WTC11 (cell line): Measurements from ENCODE around the gene IRF2. TPM values are rescaled to one million over a fixed set of nuclear protein-coding genes. Genes with fewer than 3 reads are reported as not detected.
A peak's percentile ranks its signal among the peaks of the same experiment; 100 is the strongest.

Experiments used
- ATAC-seq: fragments of 200-7000 bp; cut with Tn5 transposase; 2 replicates; pipeline ENCODE4 v1.10.0; 2021; ENCODE audit warnings: mild to moderate bottlenecking, moderate library complexity
- CTCF ChIA-PET: fragments of 300-600 bp; sonication (Branson Sonifier 250); formaldehyde crosslinking; loops from one replicate; lab custom pipeline; 2021; ENCODE audit warnings: antibody characterized with exemption; lab: Charles Lee
- POLR2A ChIA-PET: fragments of 350-600 bp; sonication (Branson Sonifier 250); formaldehyde crosslinking; loops from one replicate; lab custom pipeline; 2021; ENCODE audit warnings: antibody characterized with exemption; lab: Charles Lee
- DNase-seq: peaks from one replicate; pipeline ENCODE4 v3.0.0; 2021; ENCODE audit warnings: low spot score
- H3K27ac Mint-ChIP-seq: 2 replicates; pipeline ENCODE4 v1.8.0; 2021; ENCODE audit warnings: mixed read lengths
- H3K27me3 Mint-ChIP-seq: 2 replicates; pipeline ENCODE4 v1.8.0; 2021; ENCODE audit warnings: low read depth, mild to moderate bottlenecking, moderate library complexity, mixed read lengths
- H3K36me3 Mint-ChIP-seq: 2 replicates; pipeline ENCODE4 v1.8.0; 2021; ENCODE audit warnings: mixed read lengths
- H3K4me1 Mint-ChIP-seq: 2 replicates; pipeline ENCODE4 v1.8.0; 2022; ENCODE audit warnings: mixed read lengths
- H3K4me3 Mint-ChIP-seq: 2 replicates; pipeline ENCODE4 v1.8.0; 2021; ENCODE audit warnings: mild to moderate bottlenecking, moderate library complexity, mixed read lengths
- H3K9me3 Mint-ChIP-seq: 2 replicates; pipeline ENCODE4 v1.8.0; 2021; ENCODE audit warnings: mixed read lengths
- FOXK1 ChIP-seq: sonication (generic); formaldehyde crosslinking; IDR thresholded peaks from 2 replicates; pipeline ENCODE4 v1.8.0; 2022; ENCODE audit warnings: mild to moderate bottlenecking, moderate library complexity, missing genetic modification reagents
- JAZF1 ChIP-seq: fragments of 250-450 bp; sonication (Bioruptor Pico); IDR thresholded peaks from 2 replicates; pipeline ENCODE4 v1.9.0; 2021; ENCODE audit warnings: moderate library complexity, mild to moderate bottlenecking, inconsistent platforms
- NFATC4 ChIP-seq: fragments of 250-450 bp; sonication (Bioruptor Pico); IDR thresholded peaks from 2 replicates; pipeline ENCODE4 v1.9.0; 2021; ENCODE audit warnings: mild to moderate bottlenecking
- NFYB ChIP-seq: sonication (generic); formaldehyde crosslinking; conservative IDR thresholded peaks from 2 replicates; pipeline ENCODE4 v1.8.0; 2022; ENCODE audit warnings: low read depth, missing genetic modification reagents
- PRRX2 ChIP-seq: fragments of 250-450 bp; sonication (Bioruptor Pico); IDR thresholded peaks from 2 replicates; pipeline ENCODE4 v1.8.0; 2021; ENCODE audit warnings: mild to moderate bottlenecking
- TEAD1 ChIP-seq: sonication (generic); formaldehyde crosslinking; IDR thresholded peaks from 2 replicates; pipeline ENCODE4 v1.8.0; 2022; ENCODE audit warnings: mild to moderate bottlenecking, missing genetic modification reagents
- ZBTB21 ChIP-seq: sonication (generic); formaldehyde crosslinking; IDR thresholded peaks from 2 replicates; pipeline ENCODE4 v1.8.1; 2023; ENCODE audit warnings: mild to moderate bottlenecking, missing genetic modification reagents, borderline replicate concordance
- ZNF219 ChIP-seq: sonication (generic); formaldehyde crosslinking; IDR thresholded peaks from 2 replicates; pipeline ENCODE4 v1.8.0; 2023; ENCODE audit warnings: missing genetic modification reagents, mild to moderate bottlenecking, borderline replicate concordance
- ZNF396 ChIP-seq: fragments of 250-450 bp; sonication (Bioruptor Pico); IDR thresholded peaks from 2 replicates; pipeline ENCODE4 v1.8.0; 2021; ENCODE audit warnings: mild to moderate bottlenecking, moderate library complexity, borderline replicate concordance
- ZNF416 ChIP-seq: fragments of 250-450 bp; sonication (Bioruptor Pico); IDR thresholded peaks from 2 replicates; pipeline ENCODE4 v1.9.0; 2021; ENCODE audit warnings: mild to moderate bottlenecking, inconsistent platforms
- ZNF423 ChIP-seq: fragments of 250-450 bp; sonication (Bioruptor Pico); IDR thresholded peaks from 2 replicates; pipeline ENCODE4 v2.1.2; 2022; ENCODE audit warnings: mild to moderate bottlenecking, moderate library complexity
- total RNA-seq: library from RNA; stranded (reverse); gene quantifications from 3 replicates; pipeline ENCODE4 v1.2.3, GENCODE V29; 2021
- TF ChIP-seq, protein P1 (sequence below): fragments of 250-450 bp; sonication (Bioruptor Pico); IDR thresholded peaks from 2 replicates; pipeline ENCODE4 v2.1.2; 2022; ENCODE audit warnings: mild to moderate bottlenecking, moderate library complexity
- TF ChIP-seq, protein P2 (sequence below): sonication (generic); formaldehyde crosslinking; IDR thresholded peaks from 2 replicates; pipeline ENCODE4 v1.8.1; 2023; ENCODE audit warnings: mild to moderate bottlenecking, moderate library complexity, missing genetic modification reagents
- TF ChIP-seq, protein P3 (sequence below): fragments of 250-450 bp; sonication (Bioruptor Pico); IDR thresholded peaks from 2 replicates; pipeline ENCODE4 v1.9.0; 2021; ENCODE audit warnings: mild to moderate bottlenecking, borderline replicate concordance
- TF ChIP-seq, protein P4 (sequence below): sonication (generic); formaldehyde crosslinking; IDR thresholded peaks from 2 replicates; pipeline ENCODE4 v1.8.1; 2022; ENCODE audit warnings: missing genetic modification reagents, borderline replicate concordance
- TF ChIP-seq, protein P5 (sequence below): sonication (generic); formaldehyde crosslinking; IDR thresholded peaks from 2 replicates; pipeline ENCODE4 v1.8.1; 2022; ENCODE audit warnings: low read depth, mild to moderate bottlenecking, moderate library complexity, missing genetic modification reagents, borderline replicate concordance
- TF ChIP-seq, protein P6 (sequence below): sonication (generic); formaldehyde crosslinking; IDR thresholded peaks from 2 replicates; pipeline ENCODE4 v1.8.1; 2022; ENCODE audit warnings: mild to moderate bottlenecking, missing genetic modification reagents, moderate library complexity, borderline replicate concordance
- TF ChIP-seq, protein P7 (sequence below): sonication (generic); formaldehyde crosslinking; conservative IDR thresholded peaks from 2 replicates; pipeline ENCODE4 v1.8.1; 2022; ENCODE audit warnings: mild to moderate bottlenecking, missing genetic modification reagents
- TF ChIP-seq, protein P8 (sequence below): sonication (generic); formaldehyde crosslinking; IDR thresholded peaks from 2 replicates; pipeline ENCODE4 v1.8.1; 2023; ENCODE audit warnings: mild to moderate bottlenecking, missing genetic modification reagents, moderate library complexity

Gene IRF2
- total RNA-seq, 1 experiment from 2014 or later: 11.8 TPM

DNA sequence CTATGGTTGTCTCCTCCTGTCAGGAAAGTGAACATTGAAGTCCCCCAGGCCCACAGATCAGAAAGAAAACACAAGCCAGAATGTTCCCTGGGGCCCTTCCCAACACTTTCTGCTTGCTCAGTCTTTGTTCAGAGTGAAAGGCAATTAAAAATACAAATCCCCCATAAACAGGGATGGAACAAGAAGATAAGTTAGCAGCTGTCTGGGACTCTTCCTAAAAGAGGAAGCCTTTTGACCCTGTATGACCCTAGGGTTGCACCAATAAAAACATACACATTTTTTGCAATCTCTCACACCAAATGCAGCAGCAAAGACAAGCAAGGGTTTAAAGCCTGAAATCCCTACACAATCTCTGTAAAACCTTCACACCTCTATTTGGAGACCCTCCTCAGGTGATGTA, 22.6 kb downstream of the IRF2 start:
- CTCF ChIA-PET: no interaction called here
- ATAC-seq (no peak), DNase-seq (no peak)
- TF ChIP-seq, protein P1, sequence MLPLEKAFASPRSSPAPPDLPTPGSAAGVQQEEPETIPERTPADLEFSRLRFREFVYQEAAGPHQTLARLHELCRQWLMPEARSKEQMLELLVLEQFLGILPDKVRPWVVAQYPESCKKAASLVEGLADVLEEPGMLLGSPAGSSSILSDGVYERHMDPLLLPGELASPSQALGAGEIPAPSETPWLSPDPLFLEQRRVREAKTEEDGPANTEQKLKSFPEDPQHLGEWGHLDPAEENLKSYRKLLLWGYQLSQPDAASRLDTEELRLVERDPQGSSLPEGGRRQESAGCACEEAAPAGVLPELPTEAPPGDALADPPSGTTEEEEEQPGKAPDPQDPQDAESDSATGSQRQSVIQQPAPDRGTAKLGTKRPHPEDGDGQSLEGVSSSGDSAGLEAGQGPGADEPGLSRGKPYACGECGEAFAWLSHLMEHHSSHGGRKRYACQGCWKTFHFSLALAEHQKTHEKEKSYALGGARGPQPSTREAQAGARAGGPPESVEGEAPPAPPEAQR (CRISPR knock-in tag): no peak
- TF ChIP-seq, protein P2, sequence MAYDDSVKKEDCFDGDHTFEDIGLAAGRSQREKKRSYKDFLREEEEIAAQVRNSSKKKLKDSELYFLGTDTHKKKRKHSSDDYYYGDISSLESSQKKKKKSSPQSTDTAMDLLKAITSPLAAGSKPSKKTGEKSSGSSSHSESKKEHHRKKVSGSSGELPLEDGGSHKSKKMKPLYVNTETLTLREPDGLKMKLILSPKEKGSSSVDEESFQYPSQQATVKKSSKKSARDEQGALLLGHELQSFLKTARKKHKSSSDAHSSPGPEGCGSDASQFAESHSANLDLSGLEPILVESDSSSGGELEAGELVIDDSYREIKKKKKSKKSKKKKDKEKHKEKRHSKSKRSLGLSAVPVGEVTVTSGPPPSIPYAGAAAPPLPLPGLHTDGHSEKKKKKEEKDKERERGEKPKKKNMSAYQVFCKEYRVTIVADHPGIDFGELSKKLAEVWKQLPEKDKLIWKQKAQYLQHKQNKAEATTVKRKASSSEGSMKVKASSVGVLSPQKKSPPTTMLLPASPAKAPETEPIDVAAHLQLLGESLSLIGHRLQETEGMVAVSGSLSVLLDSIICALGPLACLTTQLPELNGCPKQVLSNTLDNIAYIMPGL (CRISPR knock-in tag): no peak
- no peak for TF ChIP-seq NFYB (CRISPR knock-in tag)
- TF ChIP-seq, protein P3, sequence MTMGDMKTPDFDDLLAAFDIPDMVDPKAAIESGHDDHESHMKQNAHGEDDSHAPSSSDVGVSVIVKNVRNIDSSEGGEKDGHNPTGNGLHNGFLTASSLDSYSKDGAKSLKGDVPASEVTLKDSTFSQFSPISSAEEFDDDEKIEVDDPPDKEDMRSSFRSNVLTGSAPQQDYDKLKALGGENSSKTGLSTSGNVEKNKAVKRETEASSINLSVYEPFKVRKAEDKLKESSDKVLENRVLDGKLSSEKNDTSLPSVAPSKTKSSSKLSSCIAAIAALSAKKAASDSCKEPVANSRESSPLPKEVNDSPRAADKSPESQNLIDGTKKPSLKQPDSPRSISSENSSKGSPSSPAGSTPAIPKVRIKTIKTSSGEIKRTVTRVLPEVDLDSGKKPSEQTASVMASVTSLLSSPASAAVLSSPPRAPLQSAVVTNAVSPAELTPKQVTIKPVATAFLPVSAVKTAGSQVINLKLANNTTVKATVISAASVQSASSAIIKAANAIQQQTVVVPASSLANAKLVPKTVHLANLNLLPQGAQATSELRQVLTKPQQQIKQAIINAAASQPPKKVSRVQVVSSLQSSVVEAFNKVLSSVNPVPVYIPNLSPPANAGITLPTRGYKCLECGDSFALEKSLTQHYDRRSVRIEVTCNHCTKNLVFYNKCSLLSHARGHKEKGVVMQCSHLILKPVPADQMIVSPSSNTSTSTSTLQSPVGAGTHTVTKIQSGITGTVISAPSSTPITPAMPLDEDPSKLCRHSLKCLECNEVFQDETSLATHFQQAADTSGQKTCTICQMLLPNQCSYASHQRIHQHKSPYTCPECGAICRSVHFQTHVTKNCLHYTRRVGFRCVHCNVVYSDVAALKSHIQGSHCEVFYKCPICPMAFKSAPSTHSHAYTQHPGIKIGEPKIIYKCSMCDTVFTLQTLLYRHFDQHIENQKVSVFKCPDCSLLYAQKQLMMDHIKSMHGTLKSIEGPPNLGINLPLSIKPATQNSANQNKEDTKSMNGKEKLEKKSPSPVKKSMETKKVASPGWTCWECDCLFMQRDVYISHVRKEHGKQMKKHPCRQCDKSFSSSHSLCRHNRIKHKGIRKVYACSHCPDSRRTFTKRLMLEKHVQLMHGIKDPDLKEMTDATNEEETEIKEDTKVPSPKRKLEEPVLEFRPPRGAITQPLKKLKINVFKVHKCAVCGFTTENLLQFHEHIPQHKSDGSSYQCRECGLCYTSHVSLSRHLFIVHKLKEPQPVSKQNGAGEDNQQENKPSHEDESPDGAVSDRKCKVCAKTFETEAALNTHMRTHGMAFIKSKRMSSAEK: no peak
- TF ChIP-seq ZNF219 (CRISPR knock-in tag): no peak
- TF ChIP-seq, protein P4, sequence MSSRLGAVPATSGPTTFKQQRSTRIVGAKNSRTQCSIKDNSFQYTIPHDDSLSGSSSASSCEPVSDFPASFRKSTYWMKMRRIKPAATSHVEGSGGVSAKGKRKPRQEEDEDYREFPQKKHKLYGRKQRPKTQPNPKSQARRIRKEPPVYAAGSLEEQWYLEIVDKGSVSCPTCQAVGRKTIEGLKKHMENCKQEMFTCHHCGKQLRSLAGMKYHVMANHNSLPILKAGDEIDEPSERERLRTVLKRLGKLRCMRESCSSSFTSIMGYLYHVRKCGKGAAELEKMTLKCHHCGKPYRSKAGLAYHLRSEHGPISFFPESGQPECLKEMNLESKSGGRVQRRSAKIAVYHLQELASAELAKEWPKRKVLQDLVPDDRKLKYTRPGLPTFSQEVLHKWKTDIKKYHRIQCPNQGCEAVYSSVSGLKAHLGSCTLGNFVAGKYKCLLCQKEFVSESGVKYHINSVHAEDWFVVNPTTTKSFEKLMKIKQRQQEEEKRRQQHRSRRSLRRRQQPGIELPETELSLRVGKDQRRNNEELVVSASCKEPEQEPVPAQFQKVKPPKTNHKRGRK (CRISPR knock-in tag): no peak
- no peak for TF ChIP-seq FOXK1
- TF ChIP-seq JAZF1 (CRISPR knock-in tag): no peak
- TF ChIP-seq, protein P5, sequence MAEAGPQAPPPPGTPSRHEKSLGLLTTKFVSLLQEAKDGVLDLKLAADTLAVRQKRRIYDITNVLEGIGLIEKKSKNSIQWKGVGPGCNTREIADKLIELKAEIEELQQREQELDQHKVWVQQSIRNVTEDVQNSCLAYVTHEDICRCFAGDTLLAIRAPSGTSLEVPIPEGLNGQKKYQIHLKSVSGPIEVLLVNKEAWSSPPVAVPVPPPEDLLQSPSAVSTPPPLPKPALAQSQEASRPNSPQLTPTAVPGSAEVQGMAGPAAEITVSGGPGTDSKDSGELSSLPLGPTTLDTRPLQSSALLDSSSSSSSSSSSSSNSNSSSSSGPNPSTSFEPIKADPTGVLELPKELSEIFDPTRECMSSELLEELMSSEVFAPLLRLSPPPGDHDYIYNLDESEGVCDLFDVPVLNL (CRISPR knock-in tag): no peak
- TF ChIP-seq, protein P6, sequence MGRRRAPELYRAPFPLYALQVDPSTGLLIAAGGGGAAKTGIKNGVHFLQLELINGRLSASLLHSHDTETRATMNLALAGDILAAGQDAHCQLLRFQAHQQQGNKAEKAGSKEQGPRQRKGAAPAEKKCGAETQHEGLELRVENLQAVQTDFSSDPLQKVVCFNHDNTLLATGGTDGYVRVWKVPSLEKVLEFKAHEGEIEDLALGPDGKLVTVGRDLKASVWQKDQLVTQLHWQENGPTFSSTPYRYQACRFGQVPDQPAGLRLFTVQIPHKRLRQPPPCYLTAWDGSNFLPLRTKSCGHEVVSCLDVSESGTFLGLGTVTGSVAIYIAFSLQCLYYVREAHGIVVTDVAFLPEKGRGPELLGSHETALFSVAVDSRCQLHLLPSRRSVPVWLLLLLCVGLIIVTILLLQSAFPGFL: no peak
- POLR2A ChIA-PET: no interaction called here
- Mint-ChIP-seq H3K4me3 (no peak overlapping the region), H3K36me3 (no peaks in the 10 kb centered on the region; the same call in 1 of the 2 replicates), H3K27ac (peak overlapping the region; percentile 25; the same call in 1 of the 2 replicates), H3K27me3 (no peaks in the 10 kb centered on the region), H3K9me3 (no peaks in the 10 kb centered on the region), H3K4me1 (peaks cover 86% of the 10 kb centered on the region)

DNA sequence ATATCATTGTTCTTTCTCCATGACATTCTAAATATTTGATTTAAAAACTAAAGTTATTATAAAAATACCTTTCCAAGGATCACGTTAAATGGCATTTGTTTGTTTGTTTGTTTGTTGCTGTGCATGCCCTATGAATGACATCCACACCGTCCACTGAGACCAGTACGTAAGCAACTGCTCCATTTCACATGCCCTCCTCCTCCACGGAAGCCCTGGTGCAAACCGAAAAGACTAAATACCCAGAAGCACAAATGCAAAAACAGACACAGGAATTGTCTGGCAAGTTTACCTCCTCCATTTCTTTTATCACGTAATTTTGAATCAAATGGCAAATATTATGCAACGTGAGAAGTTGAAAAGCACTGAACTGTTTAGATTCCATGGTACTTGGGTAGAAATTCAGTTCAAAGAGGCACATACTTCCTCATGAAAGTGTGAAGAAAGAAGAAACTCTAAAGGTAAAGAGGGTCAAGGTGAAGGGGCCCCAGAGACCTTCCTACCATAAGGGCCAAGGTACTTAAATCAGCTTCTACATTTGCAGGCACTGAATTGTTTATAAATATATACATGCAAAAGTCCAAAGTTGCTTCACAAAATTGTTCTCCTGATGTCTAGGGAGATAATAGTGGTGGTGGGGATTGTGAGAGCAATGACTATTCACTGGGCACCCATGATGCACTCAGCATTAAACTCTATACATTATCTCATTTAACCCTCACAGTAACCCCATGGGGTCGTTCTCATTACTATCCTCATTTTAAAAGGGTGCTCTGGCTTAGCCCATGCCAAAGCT, 23.4 kb downstream of the IRF2 start:
- DNase-seq (no peak), ATAC-seq (no peak)
- Mint-ChIP-seq H3K36me3 (no peaks in the 10 kb centered on the region; the same call in 1 of the 2 replicates), H3K27ac (no peak overlapping the region), H3K27me3 (no peaks in the 10 kb centered on the region), H3K9me3 (no peaks in the 10 kb centered on the region), H3K4me1 (peaks cover 86% of the 10 kb centered on the region), H3K4me3 (no peak overlapping the region)
- POLR2A ChIA-PET: no interaction called here
- CTCF ChIA-PET: no interaction called here
- no peak for TF ChIP-seq PRRX2 (CRISPR knock-in tag)
- no peak for TF ChIP-seq ZNF396 (CRISPR knock-in tag)
- TF ChIP-seq NFYB (CRISPR knock-in tag): no peak
- TF ChIP-seq ZNF416 (CRISPR knock-in tag): no peak
- no peak for TF ChIP-seq TEAD1 (CRISPR knock-in tag)
- TF ChIP-seq NFATC4 (CRISPR knock-in tag): no peak
- no peak for TF ChIP-seq ZBTB21 (CRISPR knock-in tag)
- TF ChIP-seq, protein P7, sequence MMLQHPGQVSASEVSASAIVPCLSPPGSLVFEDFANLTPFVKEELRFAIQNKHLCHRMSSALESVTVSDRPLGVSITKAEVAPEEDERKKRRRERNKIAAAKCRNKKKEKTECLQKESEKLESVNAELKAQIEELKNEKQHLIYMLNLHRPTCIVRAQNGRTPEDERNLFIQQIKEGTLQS: no peak
- TF ChIP-seq, protein P8, sequence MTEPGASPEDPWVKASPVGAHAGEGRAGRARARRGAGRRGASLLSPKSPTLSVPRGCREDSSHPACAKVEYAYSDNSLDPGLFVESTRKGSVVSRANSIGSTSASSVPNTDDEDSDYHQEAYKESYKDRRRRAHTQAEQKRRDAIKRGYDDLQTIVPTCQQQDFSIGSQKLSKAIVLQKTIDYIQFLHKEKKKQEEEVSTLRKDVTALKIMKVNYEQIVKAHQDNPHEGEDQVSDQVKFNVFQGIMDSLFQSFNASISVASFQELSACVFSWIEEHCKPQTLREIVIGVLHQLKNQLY: no peak
- TF ChIP-seq ZNF423 (CRISPR knock-in tag): no peak
- no peak for TF ChIP-seq JAZF1 (CRISPR knock-in tag)
